Measurements from ENCODE around the gene THBS2.

THBS2 gene

DNA sequence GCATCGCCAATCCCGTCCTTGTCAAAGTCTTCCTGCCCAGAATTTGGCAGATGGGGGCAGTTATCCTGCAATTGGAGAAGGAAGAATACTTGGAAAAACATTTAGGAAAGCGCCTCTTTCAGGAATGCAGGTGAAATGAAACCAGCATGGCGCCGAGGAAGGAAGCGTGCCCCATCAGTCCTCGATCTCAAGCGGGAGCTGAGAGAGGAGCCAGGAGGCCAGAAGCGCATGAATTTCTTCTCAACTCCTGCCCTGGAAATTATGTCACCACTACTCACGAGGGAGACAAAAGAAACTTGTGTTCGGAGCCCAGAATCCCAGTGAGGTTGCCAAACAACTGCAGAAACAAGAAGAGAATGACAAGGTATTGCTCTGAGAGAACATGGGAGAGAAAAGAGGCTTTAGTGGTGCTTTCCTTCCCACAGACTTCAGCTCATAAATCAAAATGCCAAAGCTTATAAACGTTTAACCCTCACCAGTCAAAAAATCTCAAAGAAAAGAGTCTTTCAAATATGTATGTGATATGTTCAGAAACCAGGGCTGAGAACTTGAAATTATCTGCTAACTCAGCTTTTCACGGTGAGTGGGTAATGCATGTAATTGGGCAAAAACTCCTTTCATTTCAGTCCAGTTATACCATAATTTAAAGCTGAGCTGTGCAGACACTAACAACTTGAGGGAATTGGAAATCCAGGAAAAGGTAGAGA is 23.9 kb downstream of the THBS2 start:
- H3K27me3 ChIP-seq (ENCODE audit: insufficient read depth, poor library complexity, severe bottlenecking) = no peaks in the 10 kb centered on the region
- TF ChIP-seq SPI1 (IDR thresholded peaks at IDR 0.05; ENCODE audit: borderline replicate concordance, low read depth) = no peak
- no peak for TF ChIP-seq GABPA (IDR thresholded peaks at IDR 0.05; ENCODE audit: low read depth)
- TF ChIP-seq REST (IDR thresholded peaks at IDR 0.05; ENCODE audit: insufficient replicate concordance, low read depth) = no peak
- no peak for TF ChIP-seq CTCF (IDR thresholded peaks at IDR 0.05; ENCODE audit: insufficient read depth, low read length)
- no peak for TF ChIP-seq POLR2AphosphoS5 (IDR thresholded peaks at IDR 0.05; ENCODE audit: low read depth)
- H3K4me3 ChIP-seq (replicated peaks; ENCODE audit: insufficient read depth, low read length) = no peak overlapping the region
- no peak for DNase-seq (ENCODE audit: low read depth in 1 of 2, low spot score in 1 of 2)
- H3K27ac ChIP-seq (replicated peaks) = no peak overlapping the region

DNA sequence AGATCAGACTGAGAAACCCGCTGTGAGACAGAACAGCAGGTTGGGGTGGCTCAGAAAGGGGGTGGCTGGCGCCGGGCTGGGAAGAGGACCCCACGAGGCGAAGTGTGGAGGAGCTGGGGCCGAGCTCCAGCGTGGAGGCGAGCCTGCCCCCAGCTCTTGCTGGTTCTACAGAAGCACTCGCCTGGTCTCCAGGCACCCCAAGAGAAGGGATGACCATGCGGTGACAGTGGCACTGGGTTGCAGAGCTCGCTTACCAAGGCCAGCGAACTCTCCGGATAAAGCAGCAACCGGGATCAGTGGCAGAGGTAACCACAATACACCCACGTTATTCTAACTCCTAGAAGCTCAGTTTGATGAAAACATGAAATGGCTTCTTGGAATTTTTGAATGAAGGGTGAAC is 26.5 kb downstream of the THBS2 start:
- Histone ChIP-seq H3K27ac (replicated peaks) (no peak overlapping the region), H3K4me3 (replicated peaks; ENCODE audit: insufficient read depth, low read length) (no peak overlapping the region), H3K27me3 (ENCODE audit: insufficient read depth, poor library complexity, severe bottlenecking) (no peaks in the 10 kb centered on the region)
- no peak for TF ChIP-seq SPI1 (IDR thresholded peaks at IDR 0.05; ENCODE audit: borderline replicate concordance, low read depth)
- no peak for TF ChIP-seq CTCF (IDR thresholded peaks at IDR 0.05; ENCODE audit: insufficient read depth, low read length)
- no peak for TF ChIP-seq GABPA (IDR thresholded peaks at IDR 0.05; ENCODE audit: low read depth)
- no peak for TF ChIP-seq REST (IDR thresholded peaks at IDR 0.05; ENCODE audit: insufficient replicate concordance, low read depth)
- TF ChIP-seq POLR2AphosphoS5 (IDR thresholded peaks at IDR 0.05; ENCODE audit: low read depth) = no peak
- no peak for DNase-seq (ENCODE audit: low read depth in 1 of 2, low spot score in 1 of 2)

- Histone ChIP-seq H3K27me3 (ENCODE audit: insufficient read depth, poor library complexity, severe bottlenecking) (no peaks in the 10 kb centered on the region), H3K4me3 (replicated peaks; ENCODE audit: insufficient read depth, low read length) (no peak overlapping the region), H3K27ac (replicated peaks) (no peak overlapping the region)
- no peak for TF ChIP-seq CTCF (IDR thresholded peaks at IDR 0.05; ENCODE audit: insufficient read depth, low read length)
- no peak for TF ChIP-seq GABPA (IDR thresholded peaks at IDR 0.05; ENCODE audit: low read depth)
- TF ChIP-seq REST (IDR thresholded peaks at IDR 0.05; ENCODE audit: insufficient replicate concordance, low read depth) = no peak
- no peak for DNase-seq (ENCODE audit: low read depth in 1 of 2, low spot score in 1 of 2)
Observed at GRCh38 chr6:169225887-169226286, 27.8 kb downstream of the THBS2 start.

Data from HL-60 (cell line).